ENCODE results near the gene RPL18A.

RPL18A gene

DNA sequence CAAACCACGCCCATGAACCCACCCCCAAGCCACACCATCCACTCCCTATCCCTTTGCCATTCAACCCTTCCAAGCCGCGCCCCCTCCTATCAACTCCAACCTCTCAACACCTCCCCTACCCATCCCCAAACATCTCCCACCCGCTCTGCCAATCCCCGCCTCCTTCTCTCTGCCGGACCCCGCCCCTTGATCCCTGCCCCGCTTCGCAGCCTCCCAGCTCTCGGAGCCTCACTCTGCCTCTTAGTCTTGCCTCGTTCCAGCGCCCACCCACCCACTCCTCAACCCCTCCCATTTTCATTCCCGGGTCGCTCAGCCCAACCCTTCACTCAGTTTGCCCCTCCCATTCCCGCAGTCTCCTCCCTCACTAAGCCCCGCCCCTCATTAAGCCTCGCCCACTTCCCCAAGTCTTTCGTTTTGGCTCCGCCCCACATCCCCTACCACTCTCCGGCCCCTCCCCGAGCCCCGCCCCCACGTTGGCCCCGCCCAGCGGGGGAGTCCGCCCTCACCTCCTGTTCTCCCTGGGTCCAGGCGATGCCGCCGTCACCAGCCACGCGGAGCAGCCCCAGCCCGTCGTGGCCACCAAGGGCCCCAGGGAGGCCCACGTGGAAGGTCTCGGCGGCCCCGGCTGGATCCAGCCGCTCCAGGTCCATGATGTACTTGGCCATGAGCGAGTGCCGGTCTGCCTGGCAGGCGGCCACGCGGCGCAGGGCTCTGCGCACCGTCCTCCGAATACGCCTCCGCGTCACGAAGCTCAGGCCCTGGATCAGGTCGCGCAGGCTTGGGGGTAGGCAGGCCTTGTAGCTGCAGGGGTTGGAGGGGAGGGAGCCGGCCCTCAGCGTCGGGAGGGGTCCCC lies 17.7 kb upstream of the RPL18A start:
- Histone ChIP-seq H3K27ac (ENCODE audit: low read depth, low read length) (no peak overlapping the region), H3K4me3 (ENCODE audit: low read depth, low read length) (peak overlapping the region; percentile 79), H3K79me2 (ENCODE audit: control insufficient read depth, insufficient read depth, low read length, unreplicated experiment) (peaks cover 3% of the 10 kb centered on the region), H3K36me3 (ENCODE audit: insufficient read depth, low read length) (no peaks in the 10 kb centered on the region), H2AFZ (ENCODE audit: low read length, unreplicated experiment) (peak overlapping the region; percentile 50), H3K4me1 (ENCODE audit: control insufficient read depth, insufficient read depth, low read length, unreplicated experiment) (no peaks in the 10 kb centered on the region), H3K27me3 (ENCODE audit: insufficient read depth, low read length) (no peaks in the 10 kb centered on the region)

- H3K4me3 ChIP-seq (ENCODE audit: low read depth, low read length), result peak overlapping the region; percentile 79
- H2AFZ ChIP-seq (ENCODE audit: low read length, unreplicated experiment), result peak overlapping the region; percentile 50
- H3K4me1 ChIP-seq (ENCODE audit: control insufficient read depth, insufficient read depth, low read length, unreplicated experiment), result no peaks in the 10 kb centered on the region
- no peaks in the 10 kb centered on the region for H3K36me3 ChIP-seq (ENCODE audit: insufficient read depth, low read length)
- no peak overlapping the region for H3K27ac ChIP-seq (ENCODE audit: low read depth, low read length)
- H3K27me3 ChIP-seq (ENCODE audit: insufficient read depth, low read length), result no peaks in the 10 kb centered on the region
- H3K79me2 ChIP-seq (ENCODE audit: control insufficient read depth, insufficient read depth, low read length, unreplicated experiment), result peaks cover 3% of the 10 kb centered on the region
These were observed 16.9 kb upstream of the RPL18A start for GRCh38 chr19:17842663-17843291.

- Histone ChIP-seq H3K4me1 (ENCODE audit: control insufficient read depth, insufficient read depth, low read length, unreplicated experiment) (no peaks in the 10 kb centered on the region), H3K36me3 (ENCODE audit: insufficient read depth, low read length) (no peaks in the 10 kb centered on the region), H2AFZ (ENCODE audit: low read length, unreplicated experiment) (no peak overlapping the region), H3K4me3 (ENCODE audit: low read depth, low read length) (no peak overlapping the region; the same call in 1 of the 2 replicates), H3K27me3 (ENCODE audit: insufficient read depth, low read length) (no peaks in the 10 kb centered on the region), H3K27ac (ENCODE audit: low read depth, low read length) (no peak overlapping the region), H3K79me2 (ENCODE audit: control insufficient read depth, insufficient read depth, low read length, unreplicated experiment) (peaks cover 3% of the 10 kb centered on the region)
These were observed 16.4 kb upstream of the RPL18A start for GRCh38 chr19:17843292-17843827.

- Histone ChIP-seq H3K27ac (ENCODE audit: low read depth, low read length) (no peak overlapping the region), H3K27me3 (ENCODE audit: insufficient read depth, low read length) (no peaks in the 10 kb centered on the region), H2AFZ (ENCODE audit: low read length, unreplicated experiment) (no peak overlapping the region), H3K36me3 (ENCODE audit: insufficient read depth, low read length) (no peaks in the 10 kb centered on the region), H3K4me3 (ENCODE audit: low read depth, low read length) (no peak overlapping the region), H3K4me1 (ENCODE audit: control insufficient read depth, insufficient read depth, low read length, unreplicated experiment) (no peaks in the 10 kb centered on the region), H3K79me2 (ENCODE audit: control insufficient read depth, insufficient read depth, low read length, unreplicated experiment) (peaks cover 3% of the 10 kb centered on the region)
These were observed 15.7 kb upstream of the RPL18A start for GRCh38 chr19:17843908-17844490.

GRCh38 chr19:17846146-17846545 lies 13.6 kb upstream of the RPL18A start:
- H2AFZ ChIP-seq (ENCODE audit: low read length, unreplicated experiment), result no peak overlapping the region
- H3K27ac ChIP-seq (ENCODE audit: low read depth, low read length), result no peak overlapping the region
- H3K27me3 ChIP-seq (ENCODE audit: insufficient read depth, low read length), result no peaks in the 10 kb centered on the region
- H3K79me2 ChIP-seq (ENCODE audit: control insufficient read depth, insufficient read depth, low read length, unreplicated experiment), result peaks cover 3% of the 10 kb centered on the region
- H3K36me3 ChIP-seq (ENCODE audit: insufficient read depth, low read length), result no peaks in the 10 kb centered on the region
- no peak overlapping the region for H3K4me3 ChIP-seq (ENCODE audit: low read depth, low read length)
- H3K4me1 ChIP-seq (ENCODE audit: control insufficient read depth, insufficient read depth, low read length, unreplicated experiment), result peaks cover 6% of the 10 kb centered on the region

GRCh38 chr19:17847538-17848366 lies 12.0 kb upstream of the RPL18A start, which contains the start of gene JAK3:
Gene JAK3, minus strand, starts transcription at chr19:17847982. Its CDS starts 3,565 bp downstream, at chr19:17844417.
- H2AFZ ChIP-seq (ENCODE audit: low read length, unreplicated experiment), result peak within 1 kb of the TSS; percentile 2
- no peaks in the 10 kb centered on the region for H3K27me3 ChIP-seq (ENCODE audit: insufficient read depth, low read length)
- H3K79me2 ChIP-seq (ENCODE audit: control insufficient read depth, insufficient read depth, low read length, unreplicated experiment), result peaks cover 3% of the 10 kb centered on the region
- H3K27ac ChIP-seq (ENCODE audit: low read depth, low read length), result peak within 1 kb of the TSS; percentile 70
- H3K4me3 ChIP-seq (ENCODE audit: low read depth, low read length), result peak within 1 kb of the TSS; percentile 75
- no peaks in the 10 kb centered on the region for H3K36me3 ChIP-seq (ENCODE audit: insufficient read depth, low read length)
- peaks cover 6% of the 10 kb centered on the region for H3K4me1 ChIP-seq (ENCODE audit: control insufficient read depth, insufficient read depth, low read length, unreplicated experiment)

GRCh38 chr19:17848595-17849292 lies 11.0 kb upstream of the RPL18A start:
- Histone ChIP-seq H3K79me2 (ENCODE audit: control insufficient read depth, insufficient read depth, low read length, unreplicated experiment) (peaks cover under 1% of the 10 kb centered on the region), H3K27ac (ENCODE audit: low read depth, low read length) (no peak overlapping the region), H3K36me3 (ENCODE audit: insufficient read depth, low read length) (no peaks in the 10 kb centered on the region), H2AFZ (ENCODE audit: low read length, unreplicated experiment) (no peak overlapping the region), H3K4me3 (ENCODE audit: low read depth, low read length) (no peak overlapping the region), H3K27me3 (ENCODE audit: insufficient read depth, low read length) (no peaks in the 10 kb centered on the region), H3K4me1 (ENCODE audit: control insufficient read depth, insufficient read depth, low read length, unreplicated experiment) (peaks cover 6% of the 10 kb centered on the region)

DNA sequence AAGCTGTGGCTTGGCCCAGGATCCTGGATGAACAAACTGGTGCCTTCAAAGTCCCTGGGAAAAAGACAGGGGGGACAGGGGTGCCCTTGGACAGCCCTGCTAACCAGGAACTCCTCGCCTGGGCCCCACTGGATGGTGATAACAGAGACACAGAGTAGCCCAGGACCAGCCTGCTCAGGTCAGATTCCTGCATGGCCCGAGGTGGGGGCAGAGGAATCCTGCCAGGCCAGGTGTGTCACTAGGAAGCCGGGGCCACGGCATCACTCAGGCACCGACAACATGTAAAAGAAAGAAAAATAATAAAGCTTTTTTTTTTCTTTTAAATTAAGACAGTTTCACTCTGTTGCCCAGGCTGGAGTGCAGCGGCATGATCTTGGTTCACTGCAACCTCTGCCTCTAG lies 5.6 kb upstream of the RPL18A start:
- Histone ChIP-seq H3K36me3 (ENCODE audit: insufficient read depth, low read length) (no peaks in the 10 kb centered on the region), H3K4me3 (ENCODE audit: low read depth, low read length) (no peak overlapping the region), H2AFZ (ENCODE audit: low read length, unreplicated experiment) (no peak overlapping the region), H3K79me2 (ENCODE audit: control insufficient read depth, insufficient read depth, low read length, unreplicated experiment) (no peaks in the 10 kb centered on the region), H3K27ac (ENCODE audit: low read depth, low read length) (no peak overlapping the region), H3K4me1 (ENCODE audit: control insufficient read depth, insufficient read depth, low read length, unreplicated experiment) (peaks cover 6% of the 10 kb centered on the region), H3K27me3 (ENCODE audit: insufficient read depth, low read length) (no peaks in the 10 kb centered on the region)

- H2AFZ ChIP-seq (ENCODE audit: low read length, unreplicated experiment), result no peak overlapping the region
- H3K27ac ChIP-seq (ENCODE audit: low read depth, low read length), result no peak overlapping the region
- no peak overlapping the region for H3K4me3 ChIP-seq (ENCODE audit: low read depth, low read length)
- peaks cover 2% of the 10 kb centered on the region for H3K4me1 ChIP-seq (ENCODE audit: control insufficient read depth, insufficient read depth, low read length, unreplicated experiment)
- no peaks in the 10 kb centered on the region for H3K36me3 ChIP-seq (ENCODE audit: insufficient read depth, low read length)
- H3K79me2 ChIP-seq (ENCODE audit: control insufficient read depth, insufficient read depth, low read length, unreplicated experiment), result peaks cover 8% of the 10 kb centered on the region
- H3K27me3 ChIP-seq (ENCODE audit: insufficient read depth, low read length), result no peaks in the 10 kb centered on the region
These were observed 4.2 kb upstream of the RPL18A start for GRCh38 chr19:17855280-17856152.

All from ACC112 (cell line).